HG03520 (cell line): Measurements from ENCODE around the gene TWIST2.

Experiments used
- ATAC-seq: cut with Tn5 transposase; IDR thresholded peaks from one replicate; pipeline ENCODE4 v1.9.1; 2021; ENCODE audit warnings: mild to moderate bottlenecking, moderate library complexity; ENCODE audit not compliant: unreplicated experiment

Gene TWIST2

DNA sequence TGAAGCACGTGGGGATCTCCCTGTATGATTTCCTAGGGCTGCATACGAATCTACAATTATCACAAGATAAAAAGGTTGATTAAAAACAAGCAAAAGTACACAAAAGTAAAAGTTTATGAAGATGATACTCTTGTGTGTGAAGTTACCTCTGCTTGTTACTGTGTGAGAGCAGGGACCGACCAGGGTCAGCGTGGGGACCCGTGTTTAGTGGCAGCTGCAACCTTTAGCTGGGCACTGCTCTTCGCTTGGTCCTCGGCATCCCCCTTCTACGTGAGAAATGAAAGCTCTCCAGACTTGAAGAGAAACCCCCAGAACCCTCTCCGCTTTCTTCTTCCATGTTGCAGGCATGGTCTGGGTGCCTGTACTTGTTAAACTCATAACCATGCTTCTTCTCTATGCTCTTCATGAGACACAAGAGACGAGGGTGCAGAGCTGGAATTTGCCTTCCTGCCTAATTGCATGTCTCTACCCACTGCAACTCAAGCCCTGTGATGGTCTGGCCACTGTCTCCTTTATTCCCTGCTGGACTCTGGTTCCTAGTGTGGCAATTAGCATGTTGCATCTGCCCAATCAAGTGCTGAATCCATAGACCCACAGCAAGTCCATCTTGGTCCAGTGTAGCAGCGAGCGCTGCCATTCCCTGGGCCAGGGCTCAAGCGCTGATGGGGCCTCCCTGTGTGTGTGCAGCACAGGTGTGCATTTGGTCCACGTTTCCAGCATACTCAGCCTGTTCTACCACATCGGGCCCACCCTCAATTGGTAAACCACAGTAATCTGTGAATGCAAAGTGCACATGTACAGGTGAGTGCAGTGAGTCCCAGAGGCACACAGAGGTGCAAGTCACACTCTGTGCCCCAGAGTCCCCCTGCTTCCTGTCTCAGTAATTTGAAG lies 88.5 kb downstream of the TWIST2 start:
- ATAC-seq, result no peak

DNA sequence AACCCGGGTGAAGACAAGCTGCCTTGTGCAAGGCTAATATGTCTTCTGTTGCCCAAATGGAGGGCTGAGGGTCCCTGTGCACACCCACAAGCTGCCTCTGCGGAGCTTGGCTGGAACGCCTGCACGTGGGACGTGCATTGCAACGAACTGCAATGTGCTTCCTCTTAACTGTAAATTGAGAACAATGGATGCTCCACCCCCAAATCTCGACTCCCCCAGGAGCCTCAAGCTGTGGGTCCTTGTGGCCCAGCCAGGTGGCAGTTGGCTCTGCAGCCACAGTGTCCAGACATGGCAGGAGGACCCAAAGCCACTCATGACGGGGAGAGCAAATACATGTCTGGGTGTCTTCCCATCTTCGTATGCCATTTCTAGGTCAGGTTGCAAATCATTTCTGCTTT lies 90.1 kb downstream of the TWIST2 start:
- ATAC-seq, result no peak

DNA sequence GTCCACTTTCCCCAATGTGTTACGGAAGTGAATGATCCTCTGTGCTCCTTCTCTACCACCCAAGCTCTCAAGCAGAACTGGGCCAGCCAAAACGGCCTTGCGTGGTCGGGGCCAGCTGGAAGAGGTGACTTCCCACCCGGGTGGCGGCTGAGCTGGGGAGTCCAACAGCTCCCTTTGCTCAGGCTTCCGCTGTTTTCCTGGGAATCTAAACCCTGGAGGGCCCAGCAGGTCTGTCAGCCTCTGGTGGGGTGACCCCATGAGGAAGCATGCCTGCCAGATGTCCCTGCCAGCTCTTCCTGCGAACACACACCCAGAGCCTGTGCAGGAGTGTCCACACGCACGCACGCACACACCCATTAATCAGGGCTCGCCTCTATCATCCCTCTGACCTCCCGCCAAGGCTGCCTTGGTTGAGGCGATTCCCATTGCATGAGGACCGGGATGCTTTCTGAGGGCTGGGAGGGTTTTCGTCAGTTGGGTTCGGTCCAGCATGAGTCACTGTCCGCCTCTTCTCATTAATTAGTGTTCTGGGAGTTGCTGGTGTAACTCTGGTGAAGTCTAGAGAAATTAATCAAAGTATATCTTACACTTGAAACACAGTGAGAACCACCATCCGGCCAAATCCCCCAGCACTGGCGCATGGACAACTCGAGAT lies 90.6 kb downstream of the TWIST2 start:
- ATAC-seq, result no peak

DNA sequence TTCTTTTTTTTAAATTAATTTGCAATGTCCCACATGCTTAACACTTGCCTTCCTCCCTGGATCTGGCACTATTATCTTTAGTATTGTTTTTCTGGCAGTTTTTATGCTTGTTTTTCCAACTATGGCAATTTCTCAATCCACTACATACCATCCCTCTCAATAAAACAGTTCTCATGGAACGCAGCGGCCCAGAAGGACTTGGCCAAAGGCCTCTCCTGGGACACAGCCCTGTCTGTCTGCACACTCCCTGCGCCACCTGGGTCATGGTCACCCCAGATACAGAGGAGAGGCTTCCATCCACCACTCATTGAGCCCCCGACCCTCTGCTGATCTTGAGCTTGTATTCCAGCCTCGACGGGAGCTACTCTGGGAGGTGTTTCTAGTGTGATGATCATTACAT lies 91.2 kb downstream of the TWIST2 start:
- no peak for ATAC-seq

DNA sequence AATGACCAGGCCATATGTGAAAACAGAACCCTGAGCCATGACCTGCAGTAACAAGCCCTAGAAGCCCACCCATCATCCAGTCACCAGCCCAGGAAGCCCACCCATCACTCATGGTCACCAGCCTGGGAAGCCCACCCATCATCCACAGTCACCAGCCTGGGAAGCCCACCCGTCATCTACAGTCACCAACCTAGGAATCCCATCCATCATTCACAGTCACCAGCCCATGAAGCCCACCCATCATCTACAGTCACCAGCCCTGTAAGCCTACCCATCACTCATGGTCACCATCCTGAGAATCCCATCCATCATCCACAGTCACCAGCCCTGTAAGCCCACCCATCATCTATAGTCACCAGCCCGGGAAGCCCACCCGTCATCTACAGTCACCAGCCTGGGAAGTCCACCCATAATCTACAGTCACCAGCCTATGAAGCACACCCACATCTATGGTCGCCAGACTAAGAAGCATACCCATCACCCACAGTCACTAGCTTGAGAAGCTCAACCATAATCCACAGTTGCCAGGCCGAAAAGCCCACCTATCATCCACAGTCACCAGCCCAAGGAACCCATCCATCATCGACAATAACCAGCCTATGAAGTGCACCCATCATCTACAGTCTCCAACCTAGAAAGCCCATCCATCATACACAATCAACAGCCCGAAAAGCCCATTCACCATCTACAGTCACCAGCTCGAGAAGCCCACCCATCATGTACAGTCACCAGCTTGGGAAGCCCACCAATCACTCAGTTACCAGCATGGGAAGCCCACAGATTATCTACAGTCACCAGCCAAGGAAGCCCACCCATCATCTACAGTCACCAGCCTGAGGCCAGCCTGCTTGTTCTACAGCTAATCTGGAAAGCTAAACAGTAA lies 91.9 kb downstream of the TWIST2 start:
- ATAC-seq, result no peak

DNA sequence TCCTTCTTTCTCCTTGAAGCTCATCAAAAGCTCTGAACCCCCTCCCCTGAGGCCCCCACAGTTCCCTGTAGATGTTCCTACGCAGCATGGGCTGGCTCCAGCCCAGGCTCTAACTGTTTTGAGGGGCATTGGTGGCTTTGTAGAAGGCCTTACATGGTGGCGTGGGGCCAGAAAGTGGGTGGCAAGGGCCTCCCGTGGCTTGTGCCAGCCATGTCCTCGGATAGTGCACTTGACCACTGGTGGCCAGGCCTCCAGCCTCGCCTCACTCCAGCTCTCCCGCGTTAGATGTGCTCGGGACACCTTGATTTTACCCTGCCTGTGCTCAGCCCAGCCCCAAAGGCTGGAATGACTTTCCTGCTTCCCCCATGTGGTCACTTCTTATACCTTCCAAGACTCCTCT lies 92.9 kb downstream of the TWIST2 start:
- ATAC-seq, result no peak

DNA sequence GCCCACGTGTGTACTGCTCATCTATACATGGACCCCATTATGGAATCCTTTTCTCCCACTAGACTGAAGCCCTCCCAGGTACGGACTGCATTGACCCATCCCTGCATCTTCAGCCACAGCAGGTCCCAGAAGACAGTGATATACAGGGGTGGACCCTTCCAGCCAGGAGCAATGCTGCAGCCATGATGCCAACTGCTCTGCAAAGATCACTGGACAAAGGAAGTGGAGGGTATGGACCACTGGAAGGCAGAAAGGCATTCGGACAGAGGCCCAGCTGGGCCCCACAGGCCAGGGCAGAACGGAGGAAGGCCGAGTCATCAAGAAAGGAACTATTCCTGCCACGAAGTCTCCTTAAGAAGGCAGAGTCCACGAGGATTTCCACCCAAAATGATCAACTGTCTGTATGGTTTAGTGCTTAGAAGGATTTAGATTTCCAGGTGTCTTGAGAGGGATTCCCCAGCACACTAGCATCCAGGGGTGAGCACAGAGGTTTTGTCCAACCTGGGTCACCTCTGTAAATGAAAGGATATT lies 93.4 kb downstream of the TWIST2 start:
- ATAC-seq, result no peak

DNA sequence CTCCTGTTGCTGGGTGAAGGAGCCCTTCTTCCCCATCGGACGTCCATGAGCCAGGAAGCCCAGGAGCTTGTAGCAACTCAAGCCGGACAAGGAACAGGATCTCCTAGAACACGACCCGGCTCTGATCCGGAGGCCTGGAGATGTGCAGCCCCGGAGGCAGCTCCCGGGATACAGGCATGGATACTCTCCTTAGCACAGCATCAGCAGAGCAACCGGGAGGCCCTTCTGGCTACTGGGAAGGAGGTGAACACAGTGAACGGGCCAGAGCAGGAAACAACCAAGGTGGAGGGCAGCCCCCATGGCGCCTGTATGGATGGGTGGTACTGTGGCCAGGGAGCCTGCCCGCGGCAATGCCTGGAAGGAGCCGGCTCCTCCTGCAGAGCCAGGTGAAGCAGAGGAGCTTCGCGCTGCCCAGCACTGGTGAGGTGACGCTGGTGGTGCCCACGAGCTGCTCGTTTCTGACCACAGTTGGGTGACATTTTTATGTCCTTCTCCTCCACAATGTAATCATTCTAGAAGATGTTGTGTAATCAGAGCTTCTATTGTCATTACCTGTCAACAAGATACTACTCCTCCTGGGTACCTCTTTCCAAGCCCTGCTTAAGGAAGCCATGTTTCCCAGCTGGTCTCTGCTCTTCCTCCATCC lies 94.3 kb downstream of the TWIST2 start:
- no peak for ATAC-seq

DNA sequence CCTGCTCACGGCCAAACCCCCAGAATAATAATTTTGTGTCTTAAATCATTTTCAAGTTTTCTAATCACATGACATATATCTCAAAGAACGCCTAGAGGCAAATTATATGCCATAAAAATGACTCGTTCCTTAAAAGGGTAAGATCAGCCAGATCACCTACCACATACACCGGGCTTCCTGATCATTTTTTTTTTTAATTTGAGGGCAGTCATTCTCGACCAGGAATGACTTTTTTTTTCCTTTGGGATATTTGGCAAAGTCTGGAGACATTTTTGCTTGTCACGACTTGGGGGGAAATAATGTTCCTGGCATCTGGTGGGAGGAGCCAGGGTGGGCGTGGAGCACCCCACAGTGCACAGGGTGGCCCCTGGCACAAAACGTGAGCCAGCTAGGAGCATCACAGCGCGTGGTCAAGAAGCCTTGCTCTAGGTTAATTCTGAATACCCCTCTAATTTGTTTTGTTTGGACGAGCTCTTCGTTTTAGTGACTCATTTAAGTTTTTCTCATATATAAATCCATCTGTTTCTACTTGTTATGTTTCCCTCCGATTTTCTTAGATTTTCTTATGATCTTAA lies 94.9 kb downstream of the TWIST2 start:
- no peak for ATAC-seq

DNA sequence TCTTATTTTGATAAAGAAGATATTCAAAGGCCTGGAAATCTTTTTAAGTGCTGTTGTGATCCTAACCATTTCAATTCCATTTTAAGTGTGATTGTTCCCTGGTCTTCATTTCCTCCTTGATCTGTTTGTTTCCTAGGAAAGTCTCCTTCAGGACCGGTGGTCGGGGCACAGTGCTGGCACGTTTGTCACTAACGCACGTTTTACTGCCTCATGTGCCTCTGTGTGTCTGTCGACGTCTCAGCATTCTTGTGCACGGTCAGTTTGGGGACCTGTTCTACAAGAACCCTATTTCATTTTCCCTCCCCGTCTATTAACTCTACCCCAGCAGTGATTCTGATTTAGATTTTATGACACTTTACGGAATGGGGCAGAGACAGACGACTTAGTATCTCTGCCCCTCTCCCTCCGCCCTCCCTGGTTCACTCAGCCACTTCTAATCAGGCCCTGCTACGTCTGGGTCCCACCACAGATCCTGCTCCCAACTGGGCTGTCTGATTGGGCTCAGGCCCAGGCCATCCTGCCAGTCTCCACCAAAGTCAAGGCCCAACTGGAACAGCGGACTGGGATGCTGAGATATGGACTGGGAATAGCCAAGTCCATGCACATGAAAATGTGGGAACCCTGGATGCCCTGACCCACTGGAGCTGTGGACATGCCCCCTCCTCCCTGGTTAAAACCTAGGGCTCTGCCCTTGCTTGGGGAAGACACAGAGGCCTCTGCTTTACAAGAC lies 95.6 kb downstream of the TWIST2 start:
- ATAC-seq, result no peak

DNA sequence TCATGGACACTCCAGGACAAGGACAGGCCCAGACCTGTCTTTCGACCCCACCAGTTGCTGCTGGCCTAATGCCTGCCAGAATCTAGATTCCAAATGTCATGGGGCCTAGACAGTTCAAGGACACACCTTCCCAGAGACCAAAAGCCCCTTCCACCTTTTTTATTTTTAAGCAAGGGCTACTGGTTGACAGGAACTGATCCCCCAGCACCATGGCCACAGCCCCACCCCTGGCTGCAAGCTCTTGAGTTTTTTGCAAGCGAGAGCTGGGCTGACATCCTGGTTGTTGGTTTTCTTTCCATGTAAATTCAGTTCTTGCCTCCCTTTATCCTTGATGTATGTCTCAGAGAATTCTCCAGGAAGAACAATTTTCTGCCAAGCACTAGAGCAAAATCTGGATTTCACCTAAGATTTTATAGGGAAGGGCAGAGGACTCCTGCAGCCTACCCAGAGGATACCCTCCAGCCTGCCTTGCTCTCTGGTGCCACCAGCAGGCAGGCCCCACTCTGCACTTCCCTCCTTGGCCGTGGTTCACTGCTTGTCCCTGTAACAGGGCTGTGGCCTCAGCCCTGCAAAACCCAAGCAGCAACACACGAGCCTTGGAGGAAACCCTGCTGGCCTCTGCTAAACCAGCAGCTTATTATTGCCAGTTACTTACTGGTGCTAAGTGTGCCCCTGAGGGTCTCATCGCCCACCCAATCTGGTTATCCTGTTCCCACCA lies 97.7 kb downstream of the TWIST2 start:
- no peak for ATAC-seq

DNA sequence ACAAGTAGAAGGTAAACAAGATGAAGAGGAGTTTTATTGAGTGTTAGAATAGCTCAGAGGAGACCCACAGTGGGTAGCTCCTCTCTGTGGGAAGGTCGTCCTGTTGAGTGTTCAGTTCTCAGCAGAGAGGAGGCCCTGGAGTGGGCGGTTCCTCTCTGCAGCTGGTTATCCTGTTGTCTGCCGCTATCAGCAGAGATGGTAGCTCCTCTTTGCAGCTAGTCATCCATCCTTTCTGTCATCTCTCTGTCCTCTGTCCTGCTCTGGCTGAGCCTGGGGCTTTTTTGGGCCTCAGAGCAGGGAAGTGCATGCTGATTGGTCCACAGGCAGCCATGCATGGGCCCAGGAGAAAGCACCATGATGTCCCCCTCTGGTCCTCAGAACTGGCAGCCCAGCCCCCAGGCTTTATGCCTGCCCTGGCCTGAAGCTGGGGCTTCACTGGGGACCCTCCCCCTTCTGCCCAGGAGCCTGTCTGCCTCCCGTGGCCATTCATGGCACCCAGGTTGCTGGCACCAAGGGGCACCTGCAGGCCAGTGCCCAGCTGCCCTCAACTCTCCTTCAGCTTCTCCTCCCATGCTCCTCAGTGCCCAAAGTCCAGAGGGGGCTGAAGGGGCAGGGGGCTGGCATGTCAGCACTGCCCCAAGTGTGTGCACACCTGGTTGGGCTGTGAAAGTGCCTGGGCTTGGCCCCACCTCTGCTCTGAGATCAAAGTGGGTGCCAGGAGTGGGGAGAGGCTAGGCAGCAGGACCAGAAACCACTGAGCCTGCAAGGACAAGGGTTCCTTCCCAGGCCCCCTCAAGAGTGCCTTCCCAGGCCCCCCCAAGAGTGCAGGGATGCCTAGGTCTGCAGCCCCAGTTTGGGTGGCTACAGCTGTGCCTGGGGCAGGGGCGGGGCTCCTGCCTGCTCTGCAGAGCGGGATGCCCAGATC lies 98.7 kb downstream of the TWIST2 start:
- no peak for ATAC-seq

DNA sequence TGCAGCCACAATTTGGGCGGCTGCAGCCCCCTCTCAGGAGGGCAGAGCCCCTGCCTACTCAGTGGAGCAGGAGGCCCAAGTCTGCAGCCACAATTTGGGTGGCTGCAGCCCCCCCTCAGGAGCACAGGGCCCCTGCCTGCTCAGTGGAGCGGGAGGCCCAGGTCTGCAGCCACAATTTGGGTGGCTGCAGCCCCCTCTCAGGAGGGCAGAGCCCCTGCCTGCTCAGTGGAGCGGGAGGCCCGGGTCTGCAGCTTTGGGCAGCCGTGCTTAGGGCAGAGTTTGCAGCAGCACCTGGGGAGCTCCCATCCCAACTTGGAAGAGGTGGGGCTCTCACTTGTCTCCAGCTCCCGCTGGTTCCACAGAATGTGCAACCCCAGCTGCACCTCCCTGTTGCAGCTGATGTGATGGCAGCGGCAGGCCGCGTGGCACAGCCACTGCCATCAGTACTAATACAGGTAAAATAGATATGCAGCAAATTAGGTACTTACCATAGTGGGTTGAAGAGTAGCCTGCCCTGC lies 99.4 kb downstream of the TWIST2 start:
- no peak for ATAC-seq

DNA sequence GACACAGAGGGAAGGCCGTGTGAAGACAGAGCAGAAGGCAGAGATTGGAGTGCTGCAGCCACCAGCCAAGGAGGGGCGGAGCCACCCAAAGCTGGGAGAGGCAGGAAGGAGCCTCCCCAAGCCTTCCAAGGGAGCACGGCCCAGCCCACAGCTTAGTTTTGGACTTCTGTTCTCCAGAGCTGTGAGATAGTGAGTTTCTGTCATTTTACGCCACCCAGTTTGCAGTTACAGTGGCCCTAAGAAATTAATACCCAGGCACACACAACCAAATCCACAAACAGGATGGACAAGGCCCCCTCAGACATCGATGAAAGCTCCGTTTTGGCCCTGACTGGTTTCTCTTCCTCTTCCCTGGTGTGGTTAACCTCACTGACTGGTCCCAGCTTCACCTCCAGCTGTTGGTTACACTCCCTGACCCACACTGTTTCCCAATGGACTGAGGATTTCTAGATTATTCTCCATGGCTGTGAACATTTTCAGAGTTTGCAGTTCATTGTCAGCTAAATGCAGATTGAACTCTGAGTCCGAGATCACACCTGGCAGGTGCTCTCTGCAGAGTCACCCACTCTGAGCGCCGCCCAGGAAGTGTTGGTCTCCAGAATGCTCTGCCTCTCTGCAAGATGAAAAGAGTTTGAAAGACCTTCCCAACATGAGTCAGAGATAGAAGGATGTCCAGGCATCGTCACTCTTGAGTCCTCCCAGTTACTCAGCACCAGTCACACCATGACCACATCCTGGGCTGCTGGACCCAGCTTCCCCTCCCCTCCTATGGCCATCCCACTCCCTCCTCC lies 100.2 kb downstream of the TWIST2 start:
- ATAC-seq, result no peak

DNA sequence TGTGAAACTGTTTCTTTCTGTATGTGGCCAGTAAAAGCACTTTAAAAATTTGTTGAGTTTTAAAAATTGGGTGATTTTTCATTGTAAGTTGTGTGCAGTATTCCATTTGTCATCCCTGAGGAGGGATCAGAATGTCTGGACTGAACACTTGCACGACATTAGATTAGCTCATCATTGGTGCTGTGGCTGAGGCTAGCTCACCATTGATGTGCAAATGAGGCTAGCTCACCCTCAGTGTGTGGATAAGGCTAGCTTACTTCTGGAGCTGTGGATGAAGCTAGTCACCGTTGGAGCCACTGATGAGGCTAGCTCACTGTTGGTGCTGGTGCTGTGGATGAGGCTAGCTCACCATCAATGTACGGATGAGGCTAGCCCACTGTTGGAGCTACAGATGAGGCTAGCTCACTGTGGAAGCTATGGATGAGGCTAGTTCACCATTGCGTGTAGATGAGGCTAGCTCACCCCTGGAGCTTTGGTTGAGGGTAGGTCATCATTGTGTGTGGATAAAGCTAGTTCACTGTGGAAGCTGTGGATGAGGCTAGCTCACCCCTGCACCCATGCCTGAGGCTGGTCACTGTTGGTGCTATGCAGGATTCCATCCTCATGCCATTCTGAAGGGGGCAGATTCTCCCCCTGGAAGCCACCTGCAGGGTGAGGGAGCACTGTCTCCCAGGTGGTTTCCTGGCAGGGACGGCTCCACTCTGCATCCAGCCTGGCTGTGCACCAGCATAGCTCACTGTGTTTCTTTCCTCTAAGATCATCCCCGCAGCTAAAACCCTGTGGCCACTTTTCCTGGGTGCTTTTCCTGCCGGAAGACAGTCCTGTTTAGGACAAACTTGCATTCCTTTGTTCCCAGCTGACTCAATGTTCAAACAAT lies 101.1 kb downstream of the TWIST2 start:
- ATAC-seq, result no peak
